Activated T-helper 2 cell treated with anti-CD3 and anti-CD28 coated beads, Interferon-gamma antibody, Interleukin-2, Interleukin-4, amounts not matched to agents 10 μg/mL and 5 μg/mL and 100 μg/mL, durations not matched to agents 14 hours and 24 hours and 36 hours (primary cell): Measurements from ENCODE around the gene C2CD2. TPM values are rescaled to one million over a fixed set of nuclear protein-coding genes. Genes with fewer than 3 reads are reported as not detected.
A peak's percentile ranks its signal among the peaks of the same experiment; 100 is the strongest.

Source experiments
- DNase-seq: peaks from one replicate; pipeline ENCODE4 v3.0.0; 2021; ENCODE audit warnings: low spot score
- H3K27ac Mint-ChIP-seq: one replicate; pipeline ENCODE4 v1.8.0; 2021; ENCODE audit warnings: mixed read lengths
- H3K27me3 Mint-ChIP-seq: one replicate; pipeline ENCODE4 v1.8.0; 2021; ENCODE audit warnings: low read depth, mixed read lengths
- H3K36me3 Mint-ChIP-seq: one replicate; pipeline ENCODE4 v1.8.0; 2021; ENCODE audit warnings: low read depth, mixed read lengths
- H3K4me1 Mint-ChIP-seq: one replicate; pipeline ENCODE4 v1.8.0; 2021; ENCODE audit warnings: low read depth, mixed read lengths
- H3K4me3 Mint-ChIP-seq: one replicate; pipeline ENCODE4 v1.8.0; 2021; ENCODE audit warnings: low read depth, mild to moderate bottlenecking, moderate library complexity, mixed read lengths
- H3K9me3 Mint-ChIP-seq: one replicate; pipeline ENCODE4 v1.8.0; 2021; ENCODE audit warnings: mixed read lengths
- intact Hi-C: fragments of 100-400 bp; cut with micrococcal nuclease; formaldehyde crosslinking; loops from one replicate; pipeline ENCODE4 v1.15.1; 2023
- total RNA-seq: library from RNA; stranded (reverse); gene quantifications from 2 replicates; pipeline ENCODE4 v1.2.3, GENCODE V29; 2022

Gene C2CD2
- total RNA-seq, 1 donor from 2014 or later: 8.6 TPM

DNA sequence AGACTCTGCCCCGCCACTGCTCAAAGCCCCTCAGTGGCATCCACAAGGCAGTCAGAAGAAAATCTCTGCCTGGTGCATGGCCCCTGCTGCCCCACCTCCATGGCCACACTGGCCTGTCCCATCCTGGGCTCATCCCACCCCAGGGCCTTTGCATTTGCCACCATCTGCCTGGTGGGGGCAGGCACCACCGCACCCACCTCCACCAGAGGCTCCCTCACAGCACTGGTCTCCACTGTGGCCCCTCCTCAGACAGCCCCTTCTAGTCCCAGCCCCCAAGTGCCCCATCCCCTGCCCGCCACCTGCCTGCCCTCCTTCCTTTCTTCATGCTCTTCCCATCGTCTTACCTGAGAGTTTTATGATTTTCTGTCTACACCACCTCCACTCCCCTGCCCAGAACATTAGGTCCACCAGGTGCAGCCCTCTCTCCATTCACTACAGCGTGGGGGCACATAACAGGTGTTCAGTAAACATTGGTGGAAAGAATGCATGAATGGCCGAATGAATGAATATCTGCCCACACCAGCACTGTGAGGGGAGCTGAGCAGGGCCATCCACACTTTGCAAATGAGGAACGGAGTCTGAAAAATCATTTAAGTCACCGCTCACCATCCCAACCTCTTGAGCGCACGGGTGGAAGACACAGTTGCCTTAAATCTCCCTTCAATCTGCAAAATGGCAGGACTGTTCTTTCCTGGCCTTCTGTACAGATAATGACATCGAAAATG, 76.7 kb downstream of the C2CD2 start:
- Mint-ChIP-seq H3K9me3 (no peaks in the 10 kb centered on the region), H3K36me3 (peaks cover 21% of the 10 kb centered on the region), H3K27ac (peak overlapping the region; percentile 91), H3K27me3 (no peaks in the 10 kb centered on the region), H3K4me3 (peak overlapping the region; percentile 88), H3K4me1 (peaks cover 24% of the 10 kb centered on the region)
- no peak for DNase-seq
- intact Hi-C loops: loop anchor here (5.0 kb wide), 2 partner anchors 125 to 240 kb away; no protein-coding TSS in a partner anchor

DNA sequence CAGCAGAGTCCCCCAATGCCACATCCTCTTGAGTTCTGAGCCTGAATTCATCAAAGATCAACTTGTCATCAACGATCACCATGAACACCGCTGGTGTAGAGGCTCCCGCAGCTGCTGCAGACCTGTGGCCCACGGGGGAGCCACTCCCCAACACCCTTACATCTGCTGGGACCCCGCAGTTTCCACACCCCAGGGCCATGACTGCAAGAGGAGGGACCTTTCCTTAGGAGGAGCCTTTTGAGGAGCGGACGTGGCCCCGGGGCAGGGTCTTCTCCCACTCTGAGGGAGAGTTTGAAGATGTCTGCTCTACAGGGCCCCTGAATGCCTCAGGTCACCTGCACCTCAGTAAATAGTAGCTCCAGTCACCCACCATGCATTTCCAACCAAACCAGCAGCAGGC, 77.4 kb downstream of the C2CD2 start:
- Mint-ChIP-seq H3K27ac (no peak overlapping the region), H3K4me1 (peaks cover 24% of the 10 kb centered on the region), H3K27me3 (no peaks in the 10 kb centered on the region), H3K9me3 (no peaks in the 10 kb centered on the region), H3K4me3 (peak overlapping the region; percentile 39), H3K36me3 (peaks cover 21% of the 10 kb centered on the region)
- intact Hi-C loops: loop anchor here (5.0 kb wide), 2 partner anchors 126 to 241 kb away; no protein-coding TSS in a partner anchor
- no peak for DNase-seq

DNA sequence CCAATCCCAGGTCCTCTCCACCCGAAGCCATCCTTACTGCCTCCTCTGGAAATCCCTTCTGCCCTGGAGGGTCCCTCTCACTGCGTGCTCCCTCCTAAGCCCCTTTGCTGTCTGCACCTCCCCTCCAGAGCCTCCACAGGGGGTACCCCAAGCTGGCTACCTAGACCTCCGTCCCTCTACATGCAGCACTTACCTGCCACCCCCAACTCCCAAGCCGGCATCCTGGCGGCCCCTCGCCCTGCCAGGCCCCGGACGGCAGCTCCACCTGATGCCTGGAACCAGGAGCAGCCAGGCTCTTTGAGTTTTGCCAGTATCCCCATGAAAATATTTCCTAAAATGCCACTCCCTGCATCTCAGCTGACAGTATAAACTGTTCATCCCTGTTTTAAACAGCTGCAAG, 78.7 kb downstream of the C2CD2 start:
- Mint-ChIP-seq H3K27me3 (no peaks in the 10 kb centered on the region), H3K4me3 (no peak overlapping the region), H3K9me3 (no peaks in the 10 kb centered on the region), H3K4me1 (peaks cover 24% of the 10 kb centered on the region), H3K27ac (no peak overlapping the region), H3K36me3 (peaks cover 21% of the 10 kb centered on the region)
- DNase-seq: no peak
- intact Hi-C loops: loop anchor here (5.0 kb wide), 2 partner anchors 127 to 242 kb away; no protein-coding TSS in a partner anchor

DNA sequence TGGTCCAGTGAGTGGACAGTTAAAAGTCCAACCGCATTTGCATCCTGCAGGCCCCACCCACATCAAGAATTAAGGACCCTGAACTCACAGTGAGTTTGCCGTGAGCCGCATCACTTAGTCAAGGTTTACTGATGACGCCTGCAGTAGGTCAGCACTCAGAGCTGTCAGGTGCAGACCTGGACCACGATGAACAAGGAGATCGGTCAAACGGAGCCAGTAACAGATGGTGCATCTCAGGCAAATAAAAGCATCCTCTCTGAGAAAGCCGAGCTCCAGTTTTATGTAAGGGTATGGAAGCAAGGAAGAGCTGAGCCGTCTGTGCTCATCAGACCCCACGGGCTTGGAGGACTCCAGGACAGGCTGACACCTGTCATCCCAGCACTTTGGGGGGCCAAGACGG, 79.2 kb downstream of the C2CD2 start:
- Mint-ChIP-seq H3K4me3 (no peak overlapping the region), H3K36me3 (peaks cover 21% of the 10 kb centered on the region)

GRCh38 chr21:41873426-41873825, 80.4 kb downstream of the C2CD2 start:
- H3K27ac Mint-ChIP-seq: no peak overlapping the region
- no peak for DNase-seq
- intact Hi-C loops: no loop called here
- no peaks in the 10 kb centered on the region for H3K27me3 Mint-ChIP-seq
- peaks cover 20% of the 10 kb centered on the region for H3K4me1 Mint-ChIP-seq
- H3K36me3 Mint-ChIP-seq: peaks cover 21% of the 10 kb centered on the region
- no peaks in the 10 kb centered on the region for H3K9me3 Mint-ChIP-seq
- no peak overlapping the region for H3K4me3 Mint-ChIP-seq

More for the DNA sequence above, 79.2 kb downstream of the C2CD2 start:
- DNase-seq: no peak
- Mint-ChIP-seq H3K9me3 (no peaks in the 10 kb centered on the region), H3K27me3 (no peaks in the 10 kb centered on the region), H3K4me1 (peaks cover 20% of the 10 kb centered on the region), H3K27ac (no peak overlapping the region)
- intact Hi-C loops: loop anchor here (5.0 kb wide), 2 partner anchors 128 to 243 kb away; no protein-coding TSS in a partner anchor

DNA sequence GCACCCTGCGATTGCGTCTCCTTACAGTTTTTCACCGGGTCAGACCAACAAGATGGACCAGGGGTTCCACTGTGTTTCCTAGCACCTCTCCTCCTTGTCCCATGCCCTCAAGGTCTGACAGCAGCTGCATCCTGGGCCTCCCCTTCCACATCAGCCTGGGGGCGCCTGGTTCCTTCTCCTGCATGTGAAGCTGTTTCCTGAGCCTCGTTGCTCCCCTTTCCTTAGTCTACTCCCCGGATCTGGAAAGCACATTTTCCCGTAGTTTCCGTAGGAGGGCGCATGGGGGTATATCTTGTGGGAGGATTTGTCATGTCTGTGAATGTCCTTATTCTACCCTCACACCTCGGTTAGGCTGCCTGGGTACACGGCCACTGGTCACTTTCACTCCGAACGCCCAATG, 80.8 kb downstream of the C2CD2 start:
- peaks cover 22% of the 10 kb centered on the region for H3K4me1 Mint-ChIP-seq
- H3K9me3 Mint-ChIP-seq: no peaks in the 10 kb centered on the region
- H3K36me3 Mint-ChIP-seq: peaks cover 21% of the 10 kb centered on the region
- no peak overlapping the region for H3K27ac Mint-ChIP-seq
- intact Hi-C loops: no loop called here
- no peak for DNase-seq
- H3K4me3 Mint-ChIP-seq: no peak overlapping the region
- no peaks in the 10 kb centered on the region for H3K27me3 Mint-ChIP-seq

- H3K36me3 Mint-ChIP-seq: peaks cover 12% of the 10 kb centered on the region
- H3K4me1 Mint-ChIP-seq: peaks cover 10% of the 10 kb centered on the region
- no peaks in the 10 kb centered on the region for H3K27me3 Mint-ChIP-seq
- intact Hi-C loops: no loop called here
- H3K27ac Mint-ChIP-seq: no peak overlapping the region
- no peak for DNase-seq
- H3K9me3 Mint-ChIP-seq: no peaks in the 10 kb centered on the region
- no peak overlapping the region for H3K4me3 Mint-ChIP-seq
Observed at GRCh38 chr21:41871293-41872030, 82.4 kb downstream of the C2CD2 start.

DNA sequence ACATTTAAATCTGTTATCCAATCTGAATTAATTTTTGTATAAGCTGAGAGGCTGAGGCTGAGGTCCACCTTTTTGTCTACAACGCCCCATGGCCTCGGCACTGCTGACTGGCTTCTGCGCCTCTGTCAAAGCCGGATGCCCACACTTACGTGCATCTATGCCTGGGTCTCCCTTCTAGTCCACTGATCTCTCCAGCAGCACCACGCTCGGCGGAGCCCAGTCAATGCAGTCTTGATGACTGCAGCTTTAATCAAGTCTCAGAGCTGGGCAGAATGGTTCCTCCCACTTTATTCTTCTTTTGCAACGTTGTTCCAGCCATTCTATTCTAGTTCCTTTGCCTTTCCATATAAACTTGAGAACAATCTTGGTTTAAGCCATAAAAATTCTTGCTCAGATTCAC, 84.0 kb downstream of the C2CD2 start:
- Mint-ChIP-seq H3K4me1 (peaks cover 23% of the 10 kb centered on the region), H3K4me3 (no peak overlapping the region), H3K9me3 (no peaks in the 10 kb centered on the region), H3K36me3 (peaks cover 9% of the 10 kb centered on the region), H3K27me3 (no peaks in the 10 kb centered on the region), H3K27ac (no peak overlapping the region)
- intact Hi-C loops: no loop called here
- DNase-seq: no peak

GRCh38 chr21:41868062-41868710, 85.6 kb downstream of the C2CD2 start:
- H3K4me3 Mint-ChIP-seq: no peak overlapping the region
- no peaks in the 10 kb centered on the region for H3K36me3 Mint-ChIP-seq
- intact Hi-C loops: no loop called here
- no peaks in the 10 kb centered on the region for H3K27me3 Mint-ChIP-seq
- no peaks in the 10 kb centered on the region for H3K9me3 Mint-ChIP-seq
- no peak overlapping the region for H3K27ac Mint-ChIP-seq
- DNase-seq: no peak
- peaks cover 19% of the 10 kb centered on the region for H3K4me1 Mint-ChIP-seq

GRCh38 chr21:41867313-41867712, 86.5 kb downstream of the C2CD2 start:
- intact Hi-C loops: no loop called here
- H3K27ac Mint-ChIP-seq: no peak overlapping the region
- no peaks in the 10 kb centered on the region for H3K36me3 Mint-ChIP-seq
- DNase-seq: no peak
- no peaks in the 10 kb centered on the region for H3K9me3 Mint-ChIP-seq
- no peaks in the 10 kb centered on the region for H3K27me3 Mint-ChIP-seq
- H3K4me1 Mint-ChIP-seq: peaks cover 20% of the 10 kb centered on the region
- H3K4me3 Mint-ChIP-seq: no peak overlapping the region

DNA sequence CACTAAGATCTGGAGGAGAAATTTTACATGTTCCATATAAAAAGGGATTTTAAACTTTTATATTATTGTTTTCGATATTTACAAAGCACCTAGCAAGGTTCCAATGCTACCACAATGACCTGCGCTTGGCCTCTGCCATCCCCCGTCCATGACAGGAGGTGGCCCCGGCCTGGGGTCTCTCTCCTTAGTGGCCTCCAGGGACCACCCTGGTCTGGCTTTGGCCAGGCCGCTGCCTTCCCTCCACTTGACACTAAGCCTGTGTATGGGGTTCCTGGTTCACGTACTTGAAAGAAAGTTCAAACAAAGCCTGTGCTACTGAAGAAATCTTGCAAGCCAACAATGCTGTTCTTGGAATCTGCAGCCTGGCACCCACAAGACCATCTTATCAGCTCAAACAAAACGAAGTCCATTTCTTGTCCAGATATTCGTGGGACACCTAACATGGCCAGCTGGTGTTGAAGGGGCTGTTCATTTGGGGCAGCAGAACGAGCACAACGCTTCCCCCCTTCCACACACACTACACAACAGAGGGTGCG, 87.5 kb downstream of the C2CD2 start:
- Mint-ChIP-seq H3K4me1 (peaks cover 22% of the 10 kb centered on the region), H3K27ac (no peak overlapping the region), H3K4me3 (no peak overlapping the region), H3K27me3 (no peaks in the 10 kb centered on the region), H3K36me3 (no peaks in the 10 kb centered on the region), H3K9me3 (no peaks in the 10 kb centered on the region)
- no peak for DNase-seq
- intact Hi-C loops: no loop called here

- Mint-ChIP-seq H3K27ac (no peak overlapping the region), H3K4me1 (peaks cover 22% of the 10 kb centered on the region), H3K36me3 (no peaks in the 10 kb centered on the region), H3K4me3 (no peak overlapping the region), H3K9me3 (no peaks in the 10 kb centered on the region), H3K27me3 (no peaks in the 10 kb centered on the region)
- no peak for DNase-seq
- intact Hi-C loops: no loop called here
Observed at GRCh38 chr21:41865002-41865777, 88.6 kb downstream of the C2CD2 start.
